Fibroblast of pulmonary artery (primary cell): ENCODE measurements around the gene AUTS2.
A peak's percentile ranks its signal among the peaks of the same experiment; 100 is the strongest.

Source experiments
- DNase-seq: peaks from one replicate; pipeline ENCODE4 v3.0.0-alpha.2; 2010; ENCODE audit warnings: low read depth
- H3K4me3 ChIP-seq: replicated peaks from 2 replicates; pipeline ENCODE4 v1.5.1; 2011; ENCODE audit warnings: low read depth, mild to moderate bottlenecking, control low read depth, low read length, moderate library complexity
- TF ChIP-seq, protein P1 (sequence below): IDR thresholded peaks from 2 replicates; pipeline ENCODE4 v1.5.1; 2011; ENCODE audit warnings: mild to moderate bottlenecking, control low read depth, low read length, inconsistent platforms; ENCODE audit errors: missing control alignments

Gene AUTS2

DNA sequence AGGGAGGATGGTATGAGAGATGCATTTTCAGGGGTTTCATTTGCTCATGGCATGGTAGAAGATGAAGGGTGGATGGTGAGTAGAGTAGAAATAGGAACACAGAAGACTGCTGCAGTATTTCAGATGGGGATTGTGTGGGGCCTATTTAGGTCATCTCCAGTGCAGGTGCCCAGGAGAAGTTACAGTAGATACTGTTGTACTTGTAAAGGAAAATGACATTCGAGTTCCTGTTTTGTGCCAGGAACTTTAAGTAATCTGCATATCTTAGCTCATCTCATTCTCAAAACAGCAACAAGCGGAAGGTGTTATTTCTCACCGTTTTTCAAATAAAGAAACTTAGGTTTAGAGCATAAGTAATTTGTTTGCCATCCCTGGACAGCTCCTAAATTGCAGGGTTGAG, 156.2 kb downstream of the AUTS2 start:
- H3K4me3 ChIP-seq, result no peak overlapping the region
- DNase-seq, result no peak
- TF ChIP-seq, protein P1, sequence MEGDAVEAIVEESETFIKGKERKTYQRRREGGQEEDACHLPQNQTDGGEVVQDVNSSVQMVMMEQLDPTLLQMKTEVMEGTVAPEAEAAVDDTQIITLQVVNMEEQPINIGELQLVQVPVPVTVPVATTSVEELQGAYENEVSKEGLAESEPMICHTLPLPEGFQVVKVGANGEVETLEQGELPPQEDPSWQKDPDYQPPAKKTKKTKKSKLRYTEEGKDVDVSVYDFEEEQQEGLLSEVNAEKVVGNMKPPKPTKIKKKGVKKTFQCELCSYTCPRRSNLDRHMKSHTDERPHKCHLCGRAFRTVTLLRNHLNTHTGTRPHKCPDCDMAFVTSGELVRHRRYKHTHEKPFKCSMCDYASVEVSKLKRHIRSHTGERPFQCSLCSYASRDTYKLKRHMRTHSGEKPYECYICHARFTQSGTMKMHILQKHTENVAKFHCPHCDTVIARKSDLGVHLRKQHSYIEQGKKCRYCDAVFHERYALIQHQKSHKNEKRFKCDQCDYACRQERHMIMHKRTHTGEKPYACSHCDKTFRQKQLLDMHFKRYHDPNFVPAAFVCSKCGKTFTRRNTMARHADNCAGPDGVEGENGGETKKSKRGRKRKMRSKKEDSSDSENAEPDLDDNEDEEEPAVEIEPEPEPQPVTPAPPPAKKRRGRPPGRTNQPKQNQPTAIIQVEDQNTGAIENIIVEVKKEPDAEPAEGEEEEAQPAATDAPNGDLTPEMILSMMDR, result no peak

DNA sequence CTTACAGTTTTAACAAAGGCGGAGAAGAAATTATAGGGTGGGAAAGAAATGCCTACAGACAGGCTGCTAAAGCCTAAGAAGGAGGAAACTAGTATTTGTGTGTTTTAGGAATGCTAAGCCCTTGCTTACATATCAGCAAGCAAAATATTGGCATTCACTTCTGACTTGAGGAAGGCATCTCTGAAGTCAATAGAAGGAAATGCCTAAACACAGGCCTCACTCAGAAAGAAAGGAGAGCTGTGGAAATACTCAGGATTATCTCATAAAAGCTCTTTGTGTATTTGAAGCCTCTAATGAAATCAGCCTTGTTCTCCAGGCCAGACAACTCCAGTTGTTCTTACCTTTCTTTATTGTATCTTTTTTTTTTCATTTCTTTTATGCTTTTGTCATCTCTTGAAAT, 158.0 kb downstream of the AUTS2 start:
- TF ChIP-seq, protein P1, result no peak
- peak; percentile 83 for DNase-seq
- H3K4me3 ChIP-seq, result no peak overlapping the region

GRCh38 chr7:69757528-69757927, 159.3 kb downstream of the AUTS2 start:
- DNase-seq, result no peak
- TF ChIP-seq, protein P1, result no peak
- no peak overlapping the region for H3K4me3 ChIP-seq

DNA sequence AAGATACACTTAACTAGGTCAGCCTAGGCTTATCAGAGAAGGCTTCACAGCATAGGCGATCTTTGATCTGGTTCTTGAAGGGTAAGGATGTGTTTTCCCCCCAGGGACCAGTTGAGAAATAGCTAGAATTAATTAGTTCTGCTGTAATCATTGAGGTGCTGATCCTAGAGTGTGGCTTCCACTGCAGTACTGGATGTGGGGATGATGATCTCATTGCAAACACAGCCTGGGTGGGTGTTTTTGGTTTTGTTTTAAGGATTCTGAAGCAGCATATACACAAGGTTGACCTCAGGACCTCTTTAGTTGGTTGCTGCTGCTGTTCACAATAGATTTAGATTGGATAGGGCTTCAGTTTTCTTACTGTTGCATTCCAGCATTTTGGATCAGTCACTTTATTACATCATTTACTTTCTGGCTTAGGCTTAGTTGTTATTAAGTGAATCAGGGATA, 159.7 kb downstream of the AUTS2 start:
- DNase-seq, result peak; percentile 52
- TF ChIP-seq, protein P1, result no peak
- H3K4me3 ChIP-seq, result no peak overlapping the region

- no peak overlapping the region for H3K4me3 ChIP-seq
- no peak for DNase-seq
- TF ChIP-seq, protein P1, result no peak
These were observed 161.1 kb downstream of the AUTS2 start for GRCh38 chr7:69759373-69759772.

GRCh38 chr7:69761290-69761922, 163.1 kb downstream of the AUTS2 start:
- no peak for DNase-seq
- TF ChIP-seq, protein P1, result no peak
- no peak overlapping the region for H3K4me3 ChIP-seq

GRCh38 chr7:69762821-69763352, 164.6 kb downstream of the AUTS2 start:
- TF ChIP-seq, protein P1, result no peak
- no peak overlapping the region for H3K4me3 ChIP-seq
- no peak for DNase-seq
